GM12878 (cell line): ENCODE results near the gene SLAMF9.

Experiments used
- CBFB ChIP-seq: IDR thresholded peaks from 2 replicates; pipeline ENCODE4 v1.6.1; 2016; ENCODE audit warnings: antibody characterized with exemption, low read depth
- CTCF ChIP-seq, 3 experiments: IDR thresholded peaks in 2 of 3; conservative IDR thresholded peaks in 1 of 3; 2 replicates each; pipeline ENCODE4 v1.5.1; 2011; ENCODE audit warnings: low read depth in 3 of 3, low read length in 3 of 3, mild to moderate bottlenecking in 3 of 3, control low read depth in 2 of 3, moderate library complexity in 2 of 3, inconsistent platforms in 1 of 3, mixed read lengths in 1 of 3; ENCODE audit not compliant: control insufficient read depth in 2 of 3, insufficient read depth in 1 of 3; ENCODE audit errors: extremely low read depth in 1 of 3
- CUX1 ChIP-seq: IDR thresholded peaks from 2 replicates; pipeline ENCODE4 v1.6.1; 2012; ENCODE audit warnings: improper control_type of control experiment, low read depth, low read length; ENCODE audit not compliant: insufficient replicate concordance
- EED ChIP-seq: sonication (generic); IDR thresholded peaks from 2 replicates; pipeline ENCODE4 v1.6.1; 2016; ENCODE audit warnings: antibody characterized with exemption, low read depth
- EZH2 ChIP-seq: IDR thresholded peaks from 2 replicates; pipeline ENCODE4 v1.6.1; 2012; ENCODE audit warnings: low read depth, mild to moderate bottlenecking, control low read depth, inconsistent platforms, low read length, borderline replicate concordance; ENCODE audit not compliant: control insufficient read depth
- HDAC2 ChIP-seq: fragments of 200-600 bp; sonication (generic); IDR thresholded peaks from 2 replicates; pipeline ENCODE4 v1.6.1; 2017
- MAX ChIP-seq: IDR thresholded peaks from 2 replicates; pipeline ENCODE4 v1.6.1; 2012; ENCODE audit warnings: low read depth, low read length, improper control_type of control experiment
- NBN ChIP-seq: fragments of 450-650 bp; IDR thresholded peaks from 2 replicates; pipeline ENCODE4 v1.6.1; 2016
- POLR2A ChIP-seq: IDR thresholded peaks from 2 replicates; pipeline ENCODE4 v1.6.1; 2011; ENCODE audit warnings: low read depth, mild to moderate bottlenecking, low read length
- RAD51 ChIP-seq: fragments of 450-650 bp; IDR thresholded peaks from 2 replicates; pipeline ENCODE4 v1.6.1; 2016; ENCODE audit warnings: moderate library complexity, mild to moderate bottlenecking, inconsistent platforms
- REST ChIP-seq: IDR thresholded peaks from 2 replicates; pipeline ENCODE4 v1.6.1; 2012; ENCODE audit warnings: mild to moderate bottlenecking, low read depth, low read length
- YY1 ChIP-seq: IDR thresholded peaks from 2 replicates; pipeline ENCODE4 v1.6.1; 2011; ENCODE audit warnings: low read depth, mild to moderate bottlenecking, low read length

- TF ChIP-seq CTCF (IDR thresholded peaks at IDR 0.05 in 2 of 3, conservative IDR thresholded peaks at IDR 0.05 in 1 of 3; ENCODE audit: control insufficient read depth in 2 of 3, extremely low read depth in 1 of 3, insufficient read depth in 1 of 3, low read depth in 3 of 3, low read length in 3 of 3) (no peak), CBFB (no peak), RAD51 (no peak), EZH2 (no peak), MAX (no peak), YY1 (no peak), CUX1 (no peak), REST (no peak), NBN (no peak), POLR2A (no peak), EED (no peak), HDAC2 (no peak)
Observed at GRCh38 chr1:159985473-159985872, 31.4 kb upstream of the SLAMF9 start.
